GM12875 (cell line): Measurements from ENCODE around the gene RHOF.

Source experiments
- H3K4me3 ChIP-seq: one replicate; pipeline ENCODE4 v1.5.1; 2011; ENCODE audit warnings: low read depth, low read length, control low read depth
- CTCF ChIP-seq: IDR thresholded peaks from 2 replicates; pipeline ENCODE4 v1.5.1; 2011; ENCODE audit warnings: low read depth, mild to moderate bottlenecking, control low read depth, inconsistent platforms, low read length, moderate library complexity, borderline replicate concordance; ENCODE audit not compliant: insufficient read depth

RHOF gene

GRCh38 chr12:121799842-121800693 is 6.6 kb upstream of the RHOF start:
- no peak for TF ChIP-seq CTCF
- peak overlapping the region; percentile 91 for H3K4me3 ChIP-seq

- peak overlapping the region; percentile 91 for H3K4me3 ChIP-seq
- no peak for TF ChIP-seq CTCF
These were observed 5.8 kb upstream of the RHOF start for GRCh38 chr12:121799156-121799841.

- no peak for TF ChIP-seq CTCF
- no peak overlapping the region for H3K4me3 ChIP-seq
These were observed 5.3 kb upstream of the RHOF start for GRCh38 chr12:121798787-121799155.

GRCh38 chr12:121797937-121798786 is 4.7 kb upstream of the RHOF start:
- TF ChIP-seq CTCF: no peak
- no peak overlapping the region for H3K4me3 ChIP-seq

GRCh38 chr12:121796855-121797751 is 3.6 kb upstream of the RHOF start:
- H3K4me3 ChIP-seq: no peak overlapping the region
- no peak for TF ChIP-seq CTCF
